Muscle of leg (tissue), 11 donors: Measurements from ENCODE around the gene SYNJ2. TPM values are rescaled to one million over a fixed set of nuclear protein-coding genes. Genes with fewer than 3 reads are reported as not detected.

Experiments used
- DNase-seq: peaks from one replicate; pipeline ENCODE4 v3.0.0; 2013
- H3K27ac ChIP-seq: one replicate; pipeline ENCODE4 v1.5.1; 2013; ENCODE audit warnings: mild to moderate bottlenecking, low read length, control low read depth
- H3K27me3 ChIP-seq: one replicate; pipeline ENCODE4 v1.6.1; 2013; ENCODE audit warnings: low read length; ENCODE audit not compliant: control insufficient read depth, insufficient read depth
- H3K36me3 ChIP-seq: one replicate; pipeline ENCODE4 v1.6.1; 2013; ENCODE audit warnings: low read length; ENCODE audit not compliant: control insufficient read depth, insufficient read depth
- H3K4me1 ChIP-seq: one replicate; pipeline ENCODE4 v1.6.1; 2013; ENCODE audit warnings: low read length; ENCODE audit not compliant: control insufficient read depth, insufficient read depth
- H3K4me3 ChIP-seq: one replicate; pipeline ENCODE4 v1.5.1; 2013; ENCODE audit warnings: low read length, control low read depth
- H3K9me3 ChIP-seq: replicated peaks from 2 replicates; pipeline ENCODE4 v1.6.1; 2013; ENCODE audit warnings: low read depth, low read length; ENCODE audit not compliant: control insufficient read depth
- WGBS: methylation state at CpG from one replicate; pipeline ENCODE4 v1.1.5; 2013; ENCODE audit warnings: missing lambda C conversion rate; ENCODE audit not compliant: insufficient coverage; 5-methylcytosine and 5-hydroxymethylcytosine counted together
- polyA plus RNA-seq, 8 donors: library from polyadenylated mRNA; unstranded; fragments of 120-200 nt; gene quantifications; one replicate each; pipeline versions ENCODE4 v1.2.1 to v1.2.3, GENCODE V29; 2013; ENCODE audit warnings: inconsistent platforms in 1 of 8, low replicate concordance in 1 of 8; ENCODE audit not compliant: insufficient read length in 8 of 8, insufficient read depth in 1 of 8
- total RNA-seq: library from RNA; stranded (reverse); fragments of 120-200 nt; gene quantifications from one replicate; pipeline ENCODE4 v1.2.4, GENCODE V29; 2013

Gene SYNJ2
- total and polyA plus RNA-seq, 9 donors, result 7.7 to 11.3 (median 9.7) TPM

DNA sequence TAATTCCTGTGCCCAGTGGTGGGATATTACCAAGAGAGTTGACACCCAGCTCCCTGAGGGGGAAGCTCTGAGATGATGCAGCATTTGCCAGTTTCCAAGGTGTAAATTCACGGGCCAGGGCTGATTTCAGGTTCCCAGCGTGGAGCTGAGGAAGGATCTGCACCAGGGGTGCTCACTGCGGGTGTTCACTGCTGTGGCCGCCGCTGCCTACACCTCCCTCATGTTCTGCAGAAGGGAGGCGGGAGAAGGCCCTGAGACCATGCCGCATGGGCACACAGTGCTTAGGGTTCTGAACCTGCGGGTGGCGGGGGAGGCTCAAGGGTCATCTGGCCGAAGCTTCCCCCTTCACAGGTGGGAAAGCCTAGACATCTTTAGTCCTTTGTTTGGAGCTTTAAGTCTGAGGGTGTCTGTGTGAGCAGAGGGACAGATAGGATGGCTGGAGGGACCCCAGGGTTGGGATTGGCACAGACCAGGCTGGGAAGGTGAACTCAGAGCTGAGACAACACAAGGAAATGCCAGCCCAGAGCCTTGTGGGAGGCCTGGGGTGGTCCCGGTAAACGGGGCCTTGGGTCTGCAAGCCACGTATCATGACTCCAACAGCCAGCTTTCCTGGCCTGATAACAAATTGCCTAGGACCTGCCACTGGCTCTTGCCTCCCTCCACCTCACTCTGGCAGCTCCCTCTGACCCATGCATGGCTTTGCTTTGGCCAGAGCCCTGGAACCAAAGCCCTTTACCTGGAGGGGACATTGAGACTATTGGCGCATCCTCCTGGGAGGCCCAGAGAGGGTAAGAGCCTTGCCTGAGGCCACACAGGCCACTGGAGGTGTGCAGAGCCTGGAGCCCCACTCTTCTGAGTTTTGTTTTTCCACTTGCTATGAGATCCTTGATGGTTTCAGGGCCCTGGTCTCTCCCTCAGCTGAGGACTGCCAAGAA lies 40.4 kb downstream of the SYNJ2 start:
- 87% methylated on average over 13 of the region's 14 CpGs for WGBS
- peaks cover 3% of the 10 kb centered on the region for H3K36me3 ChIP-seq
- H3K27ac ChIP-seq, result peak overlapping the region; percentile 62
- H3K27me3 ChIP-seq, result no peaks in the 10 kb centered on the region
- no peak overlapping the region for H3K4me3 ChIP-seq
- no peaks in the 10 kb centered on the region for H3K9me3 ChIP-seq
- peaks cover 63% of the 10 kb centered on the region for H3K4me1 ChIP-seq
- no peak for DNase-seq

DNA sequence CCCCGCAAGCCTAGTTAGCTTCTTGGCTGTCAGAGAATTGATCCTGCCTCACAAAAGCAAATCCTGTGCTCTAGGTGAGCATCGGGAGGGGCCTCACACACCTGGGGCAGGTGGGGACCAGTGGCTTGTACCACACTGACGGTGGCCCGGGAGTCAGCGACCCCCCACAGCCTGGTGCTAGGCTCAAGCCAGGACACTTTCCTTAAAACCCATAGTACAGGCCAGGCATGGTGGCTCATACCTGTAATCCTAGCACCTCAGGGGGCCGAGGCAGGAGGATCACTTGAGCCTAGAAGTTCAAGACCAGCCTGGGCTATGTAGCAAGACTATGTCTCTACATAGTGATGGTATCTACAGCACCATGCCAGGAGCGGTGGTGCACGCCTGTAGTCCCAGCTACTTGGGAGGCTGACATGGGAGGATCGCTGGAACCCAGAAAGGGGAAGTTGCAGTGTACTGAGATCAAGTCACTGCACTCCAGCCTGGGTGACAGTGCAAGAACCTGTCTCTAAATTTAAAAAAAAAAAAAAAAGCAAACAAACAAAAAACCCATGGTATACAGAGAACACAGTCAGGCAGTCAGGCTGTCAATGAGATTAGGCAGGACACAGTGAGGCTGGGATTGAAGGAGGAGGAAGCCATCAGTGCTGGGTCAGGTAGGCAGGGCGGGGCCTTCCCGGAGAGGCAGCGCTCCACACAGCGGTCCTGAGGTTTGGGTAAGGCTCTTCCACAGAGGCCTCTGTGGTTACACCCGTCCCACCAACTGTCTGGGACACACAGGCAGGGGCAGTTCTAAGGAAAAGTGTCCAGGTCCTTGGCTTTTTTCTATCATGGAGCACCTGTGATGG lies 41.3 kb downstream of the SYNJ2 start:
- no peak for DNase-seq
- WGBS, result 98% methylated on average over 11 of the region's 14 CpGs
- H3K4me3 ChIP-seq, result no peak overlapping the region
- H3K4me1 ChIP-seq, result peaks cover 65% of the 10 kb centered on the region
- H3K36me3 ChIP-seq, result peaks cover 3% of the 10 kb centered on the region
- H3K27ac ChIP-seq, result no peak overlapping the region
- H3K27me3 ChIP-seq, result no peaks in the 10 kb centered on the region
- no peaks in the 10 kb centered on the region for H3K9me3 ChIP-seq

DNA sequence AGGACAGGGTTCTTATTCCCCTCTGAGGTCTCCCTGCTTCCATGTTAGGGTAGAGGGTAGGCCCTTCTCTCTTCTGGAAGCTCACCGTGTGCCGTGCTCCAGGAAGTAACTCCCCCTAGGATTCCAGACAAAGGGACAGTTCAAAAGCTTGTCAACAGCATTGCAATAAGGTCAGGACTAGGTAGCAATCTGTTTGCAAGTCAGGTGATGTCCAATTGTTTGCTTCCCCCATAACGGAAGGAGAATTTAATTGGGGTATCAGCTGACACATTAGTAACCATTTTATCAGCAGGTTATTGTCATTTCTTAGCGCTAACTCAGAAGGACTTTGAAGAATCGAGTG lies 41.9 kb downstream of the SYNJ2 start:
- H3K4me1 ChIP-seq, result peaks cover 65% of the 10 kb centered on the region
- no peaks in the 10 kb centered on the region for H3K27me3 ChIP-seq
- no peak for DNase-seq
- peaks cover 3% of the 10 kb centered on the region for H3K36me3 ChIP-seq
- WGBS, result no CpG with 5 or more reads among the region's 5 CpGs
- no peaks in the 10 kb centered on the region for H3K9me3 ChIP-seq
- H3K27ac ChIP-seq, result no peak overlapping the region
- H3K4me3 ChIP-seq, result no peak overlapping the region

DNA sequence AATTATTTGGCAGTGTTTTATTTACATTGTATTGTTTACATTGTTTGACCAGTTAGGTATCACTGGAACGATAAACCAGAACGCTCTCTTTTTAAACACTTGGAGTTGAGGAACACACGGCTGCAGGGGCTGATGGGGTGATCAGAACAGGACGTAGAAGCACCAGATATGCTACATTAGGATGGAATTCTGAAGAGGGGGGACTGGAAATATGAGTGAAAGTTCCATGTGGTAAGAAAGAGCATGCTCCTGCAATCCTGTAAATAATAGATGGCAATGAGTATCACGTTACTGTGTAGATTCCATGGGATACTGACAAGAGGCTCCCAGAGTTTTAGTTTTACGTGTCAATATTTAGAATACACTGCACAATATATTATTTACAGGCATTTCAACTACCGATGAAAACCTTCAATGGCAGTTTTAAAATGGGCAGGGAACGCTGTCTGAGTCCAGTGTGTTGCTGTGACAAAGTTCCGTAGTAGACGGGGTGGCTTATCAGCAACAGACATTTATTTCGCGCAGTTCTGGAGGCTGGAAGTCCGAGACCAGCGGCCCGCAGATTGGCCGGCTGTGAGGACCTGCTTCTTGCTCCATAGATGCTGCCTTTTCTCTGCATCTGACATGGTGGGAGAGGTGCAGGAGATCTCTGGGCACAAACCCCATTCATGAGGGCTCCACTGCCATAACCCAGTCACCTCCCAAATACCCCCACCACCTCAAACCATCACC lies 43.1 kb downstream of the SYNJ2 start:
- peaks cover 9% of the 10 kb centered on the region for H3K36me3 ChIP-seq
- 83% methylated on average over 15 of the region's 16 CpGs for WGBS
- H3K9me3 ChIP-seq, result no peaks in the 10 kb centered on the region
- H3K4me1 ChIP-seq, result peaks cover 56% of the 10 kb centered on the region
- no peak overlapping the region for H3K4me3 ChIP-seq
- DNase-seq, result no peak
- H3K27ac ChIP-seq, result peak overlapping the region; percentile 35
- H3K27me3 ChIP-seq, result no peaks in the 10 kb centered on the region

DNA sequence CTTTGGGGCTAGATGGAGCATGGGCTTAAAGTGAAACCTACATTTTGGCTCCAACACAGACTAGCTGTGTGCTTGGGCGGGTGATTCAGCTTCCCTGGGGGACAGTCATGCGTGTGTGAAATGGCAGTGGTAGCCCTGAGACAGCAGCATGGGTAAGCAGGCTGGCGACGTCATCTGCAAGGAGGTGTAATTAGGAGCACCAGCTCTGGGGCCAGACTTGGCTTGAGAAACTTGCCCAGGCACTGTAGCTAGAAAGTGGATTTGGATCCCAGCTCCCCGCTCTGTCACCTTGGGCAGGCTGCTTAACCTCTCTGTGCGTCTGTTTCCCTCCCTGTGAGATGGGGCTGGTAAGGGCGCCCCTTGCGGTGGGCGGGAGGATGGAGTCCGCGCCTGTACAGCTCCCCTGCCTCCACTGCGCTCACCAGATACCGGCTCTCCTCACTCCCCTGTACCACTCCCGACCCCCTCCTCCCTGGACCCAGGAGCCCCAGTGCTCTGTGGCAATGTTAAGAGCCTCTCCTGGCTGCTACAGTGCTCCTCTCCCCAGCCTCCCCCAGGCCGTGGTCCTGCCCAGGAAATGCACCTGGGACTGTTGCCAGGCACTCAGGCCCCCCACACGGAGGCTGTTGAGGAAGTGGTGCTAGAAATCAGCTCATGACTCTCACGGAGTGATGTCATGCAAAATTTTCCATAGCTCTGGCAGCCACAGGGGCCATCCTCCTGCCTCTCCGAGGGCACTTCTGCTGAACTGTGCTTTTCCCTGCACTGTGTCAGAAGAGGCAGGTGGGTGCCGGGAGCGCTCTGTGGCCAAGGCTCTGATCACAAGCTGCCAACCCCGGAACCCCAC lies 44.6 kb downstream of the SYNJ2 start:
- DNase-seq, result peak; percentile 96
- Histone ChIP-seq H3K27ac (peak overlapping the region; percentile 69), H3K36me3 (peaks cover 8% of the 10 kb centered on the region), H3K27me3 (no peaks in the 10 kb centered on the region), H3K9me3 (no peaks in the 10 kb centered on the region), H3K4me3 (no peak overlapping the region), H3K4me1 (peaks cover 52% of the 10 kb centered on the region)
- 28% methylated on average over 17 of the region's 21 CpGs for WGBS

DNA sequence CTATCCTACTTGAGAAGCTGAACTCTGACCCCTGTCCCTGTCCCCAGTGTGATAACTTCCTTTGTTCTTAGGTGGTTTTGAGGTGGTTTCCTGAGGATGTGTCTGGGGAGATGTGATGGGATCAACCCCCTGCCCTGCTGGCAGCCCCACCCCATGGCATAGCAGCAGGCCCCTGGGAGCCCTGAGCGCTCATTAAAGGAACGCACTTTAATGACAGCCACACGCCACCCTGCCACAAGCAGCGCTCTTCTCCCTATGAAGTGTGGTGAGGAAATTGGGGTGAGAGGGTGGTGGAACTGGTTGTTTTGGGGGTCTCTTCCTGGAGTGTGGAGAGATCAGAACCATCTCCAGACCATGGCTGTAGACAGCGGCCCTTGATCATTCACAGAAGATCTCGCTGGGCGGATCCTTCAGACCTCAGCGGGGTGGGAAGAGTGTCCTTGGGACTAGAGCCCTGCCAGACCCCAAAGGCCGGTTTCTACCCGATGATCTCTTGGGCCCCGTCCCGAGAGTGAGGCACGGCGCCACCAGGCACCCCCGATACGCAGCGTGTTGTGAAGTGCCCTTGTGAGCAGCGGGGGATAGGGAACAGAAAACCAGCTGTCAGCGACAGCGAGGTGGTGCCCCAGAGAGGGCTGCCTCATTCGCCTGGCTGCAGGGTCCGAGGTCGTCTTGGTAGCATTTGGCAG lies 45.4 kb downstream of the SYNJ2 start:
- Histone ChIP-seq H3K9me3 (no peaks in the 10 kb centered on the region), H3K4me3 (no peak overlapping the region), H3K27me3 (no peaks in the 10 kb centered on the region), H3K4me1 (peaks cover 55% of the 10 kb centered on the region), H3K27ac (peak overlapping the region; percentile 69), H3K36me3 (peaks cover 8% of the 10 kb centered on the region)
- no peak for DNase-seq
- WGBS, result 79% methylated on average over 20 of the region's 23 CpGs

DNA sequence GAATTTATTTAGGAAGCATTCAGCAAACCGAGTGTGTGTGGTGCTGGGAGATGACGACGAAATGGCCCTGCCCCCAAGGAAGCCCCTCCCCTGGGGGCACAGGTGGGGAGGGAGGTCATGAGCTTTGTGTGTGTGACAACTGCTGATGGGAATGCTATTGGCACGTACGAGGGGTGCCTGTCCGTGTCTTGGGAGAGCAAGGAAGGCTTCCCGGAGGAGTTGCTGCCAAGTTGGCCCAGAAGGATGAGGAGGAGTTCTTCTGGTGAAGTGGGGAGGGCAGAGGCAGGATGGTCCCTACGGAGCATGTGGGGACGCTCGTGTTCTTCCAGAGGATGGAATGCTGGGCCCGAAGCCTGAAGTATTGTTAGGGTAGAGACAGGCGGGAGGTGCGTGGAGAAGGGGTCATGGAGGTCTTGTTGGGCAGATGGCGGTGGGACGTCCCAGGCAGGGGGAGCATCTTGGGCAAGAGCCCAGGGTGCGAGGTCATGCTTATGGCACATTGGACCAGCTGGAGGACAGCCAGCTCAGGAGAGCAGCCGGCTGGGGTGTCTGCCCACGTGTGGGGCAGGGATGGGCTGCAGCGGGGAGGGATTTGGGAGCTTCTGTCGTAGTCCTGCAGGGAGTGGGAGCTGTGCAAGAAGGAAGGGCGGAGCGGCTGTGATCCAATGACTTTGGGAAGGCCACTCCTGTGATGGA lies 46.1 kb downstream of the SYNJ2 start:
- Histone ChIP-seq H3K36me3 (peaks cover 8% of the 10 kb centered on the region), H3K4me3 (no peak overlapping the region), H3K9me3 (no peaks in the 10 kb centered on the region), H3K4me1 (peaks cover 58% of the 10 kb centered on the region), H3K27ac (no peak overlapping the region), H3K27me3 (no peaks in the 10 kb centered on the region)
- 64% methylated on average over 22 of the region's 22 CpGs for WGBS
- DNase-seq, result no peak

DNA sequence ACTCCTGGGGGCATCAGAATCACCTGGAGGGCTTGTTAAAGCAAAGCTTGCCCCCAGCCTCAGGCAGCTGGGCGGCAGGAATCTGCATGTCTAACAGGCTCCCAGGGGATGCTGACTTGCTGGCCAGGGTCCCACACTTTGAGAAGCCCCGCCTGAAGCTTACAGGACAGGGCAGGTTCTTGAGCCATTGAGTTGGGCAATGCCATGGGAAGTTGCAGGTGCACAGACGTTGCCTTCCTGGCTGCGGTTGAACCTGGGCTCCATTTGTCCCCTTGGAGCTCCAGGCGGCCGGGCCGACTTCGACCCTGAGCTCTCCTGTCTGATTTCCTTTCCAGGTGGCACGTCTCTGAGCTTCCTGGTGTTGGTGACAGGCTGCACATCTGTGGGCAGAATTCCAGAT lies 46.8 kb downstream of the SYNJ2 start:
- peaks cover 63% of the 10 kb centered on the region for H3K4me1 ChIP-seq
- 54% methylated on average over 8 of the region's 9 CpGs for WGBS
- no peak for DNase-seq
- peaks cover 11% of the 10 kb centered on the region for H3K36me3 ChIP-seq
- no peaks in the 10 kb centered on the region for H3K27me3 ChIP-seq
- H3K27ac ChIP-seq, result no peak overlapping the region
- no peak overlapping the region for H3K4me3 ChIP-seq
- no peaks in the 10 kb centered on the region for H3K9me3 ChIP-seq
